Esophagus muscularis mucosa (tissue), 4 donors: ENCODE measurements around the gene PRELID2. TPM values are rescaled to one million over a fixed set of nuclear protein-coding genes. Genes with fewer than 3 reads are reported as not detected.

Source experiments
- DNase-seq: peaks from one replicate; pipeline ENCODE4 v3.0.0-alpha.2; 2017; ENCODE audit errors: extremely low spot score
- H3K27ac ChIP-seq, 4 donors: fragments of 200-600 bp; sonication (generic); replicated peaks in 1 of 4; 1 replicate in 3 of 4; 2 replicates in 1 of 4; pipeline ENCODE4 v1.5.1; 2016 to 2019; ENCODE audit warnings: mild to moderate bottlenecking in 1 of 4
- H3K27me3 ChIP-seq, 4 donors: fragments of 200-600 bp; sonication (generic); one replicate each; pipeline versions ENCODE4 v1.5.1 to v1.6.0; 2016 to 2019
- H3K36me3 ChIP-seq, 4 donors: fragments of 200-600 bp; sonication (generic); one replicate each; pipeline ENCODE4 v1.5.1; 2016 to 2019
- H3K4me1 ChIP-seq, 4 donors: fragments of 200-600 bp; sonication (generic); one replicate each; pipeline ENCODE4 v1.5.1; 2016 to 2019
- H3K4me3 ChIP-seq, 4 donors: fragments of 200-600 bp; sonication (generic); 1 replicate in 2 of 4; 2 replicates in 2 of 4; pipeline ENCODE4 v1.5.1; 2016 to 2019; ENCODE audit warnings: mild to moderate bottlenecking in 4 of 4, moderate library complexity in 1 of 4
- H3K9me3 ChIP-seq, 4 donors: fragments of 200-600 bp; sonication (generic); 1 replicate in 3 of 4; 2 replicates in 1 of 4; pipeline ENCODE4 v1.5.1; 2016 to 2019
- CTCF ChIP-seq, 3 experiments: fragments of 200-600 bp in 2 of 3; fragments of 450-650 bp in 1 of 3; sonication (generic) in 2 of 3; IDR thresholded peaks; one replicate each; pipeline ENCODE4 v1.5.1; 2017 to 2019; ENCODE audit warnings: antibody characterized with exemption in 3 of 3, mild to moderate bottlenecking in 2 of 3, moderate library complexity in 1 of 3
- EP300 ChIP-seq: sonication (generic); formaldehyde crosslinking; IDR thresholded peaks from one replicate; pipeline ENCODE4 v1.6.1; 2017; ENCODE audit warnings: antibody characterized with exemption
- POLR2A ChIP-seq: fragments of 450-650 bp; IDR thresholded peaks from one replicate; pipeline ENCODE4 v1.6.1; 2017; ENCODE audit warnings: antibody characterized with exemption, moderate library complexity, mild to moderate bottlenecking, low read depth
- POLR2AphosphoS5 ChIP-seq, 2 donors: sonication (generic); formaldehyde crosslinking; IDR thresholded peaks; one replicate each; pipeline ENCODE4 v1.6.1; 2017; ENCODE audit warnings: antibody characterized with exemption in 2 of 2
- WGBS: methylation state at CpG from one replicate; pipeline ENCODE4 v1.1.5; 2018; 5-methylcytosine and 5-hydroxymethylcytosine counted together
- intact Hi-C: fragments of 100-400 bp; cut with DNase I; formaldehyde crosslinking; loops from one replicate; pipeline ENCODE4 v1.15.1; 2023
- total RNA-seq, 4 donors: library from RNA; depleted of rRNA; stranded (reverse); fragments of >200 nt; gene quantifications; one replicate each; pipeline versions ENCODE4 v1.1.0 to v1.2.1, GENCODE V29; 2016

PRELID2 gene
- total RNA-seq, 4 donors from 2014 or later: 12.8 to 19.7 (median 15.3) TPM

GRCh38 chr5:145829708-145830361, 5.3 kb downstream of the PRELID2 start:
- Histone ChIP-seq H3K9me3 (no peaks in the 10 kb centered on the region), H3K27ac (peak overlapping the region in 3 of 4 donors; percentile 28 to 53 (median 48)), H3K4me1 (peaks cover 21 to 48% (median 38%) of the 10 kb centered on the region in 4 donors), H3K27me3 (no peaks in the 10 kb centered on the region), H3K36me3 (no peaks in the 10 kb centered on the region), H3K4me3 (no peak overlapping the region)
- no peak for TF ChIP-seq POLR2AphosphoS5 (IDR thresholded peaks at IDR 0.05)
- no peak for TF ChIP-seq POLR2A
- no peak for TF ChIP-seq CTCF (IDR thresholded peaks at IDR 0.05)
- intact Hi-C loops: loop anchor here (10.0 kb wide), 2 partner anchors 145 to 215 kb away; no protein-coding TSS in a partner anchor
- DNase-seq: no peak

GRCh38 chr5:145826895-145827674, 8.1 kb downstream of the PRELID2 start:
- Histone ChIP-seq H3K9me3 (no peaks in the 10 kb centered on the region), H3K27me3 (no peaks in the 10 kb centered on the region), H3K4me1 (peaks cover 10 to 27% (median 24%) of the 10 kb centered on the region in 4 donors), H3K36me3 (no peaks in the 10 kb centered on the region), H3K27ac (no peak overlapping the region), H3K4me3 (no peak overlapping the region)
- no peak for TF ChIP-seq CTCF (IDR thresholded peaks at IDR 0.05)
- no peak for TF ChIP-seq POLR2AphosphoS5 (IDR thresholded peaks at IDR 0.05)
- no peak for TF ChIP-seq EP300
- no peak for TF ChIP-seq POLR2A
- WGBS: 82% methylated on average over 8 of the region's 8 CpGs
- intact Hi-C loops: loop anchor here (10.0 kb wide), 2 partner anchors 142 to 218 kb away; no protein-coding TSS in a partner anchor
- peak; percentile 26 for DNase-seq

GRCh38 chr5:145825751-145826180, 9.4 kb downstream of the PRELID2 start:
- peak; percentile 53 for DNase-seq
- Histone ChIP-seq H3K27me3 (no peaks in the 10 kb centered on the region), H3K36me3 (no peaks in the 10 kb centered on the region), H3K9me3 (no peaks in the 10 kb centered on the region), H3K4me3 (no peak overlapping the region), H3K4me1 (peaks cover 10 to 16% (median 14%) of the 10 kb centered on the region in 4 donors), H3K27ac (no peak overlapping the region)
- TF ChIP-seq CTCF (IDR thresholded peaks at IDR 0.05) (peak; percentile 61 to 69 (median 61)), POLR2A (no peak)
- WGBS: 64% methylated on average over 3 of the region's 3 CpGs
- intact Hi-C loops: loop anchor here (10.0 kb wide), 2 partner anchors 141 to 219 kb away; no protein-coding TSS in a partner anchor

- WGBS: 57% methylated on average over 4 of the region's 4 CpGs
- H3K4me3 ChIP-seq: no peak overlapping the region
- DNase-seq: peak; percentile 17
- no peaks in the 10 kb centered on the region for H3K4me1 ChIP-seq
- H3K27ac ChIP-seq: no peak overlapping the region
- peaks cover 0 to 3% (median 0%) of the 10 kb centered on the region in 4 donors for H3K36me3 ChIP-seq
- intact Hi-C loops: loop anchor here (10.0 kb wide), 2 partner anchors 139 to 221 kb away; no protein-coding TSS in a partner anchor
- TF ChIP-seq CTCF (IDR thresholded peaks at IDR 0.05) (no peak), POLR2A (no peak), POLR2AphosphoS5 (IDR thresholded peaks at IDR 0.05) (no peak), EP300 (no peak)
- H3K27me3 ChIP-seq: no peaks in the 10 kb centered on the region
- H3K9me3 ChIP-seq: no peaks in the 10 kb centered on the region
These were observed 11.1 kb downstream of the PRELID2 start for GRCh38 chr5:145824040-145824439.
